Neural progenitor cell (in vitro differentiated cells): Measurements from ENCODE around the gene DEPDC1B. TPM values are rescaled to one million over a fixed set of nuclear protein-coding genes. Genes with fewer than 3 reads are reported as not detected.
A peak's percentile ranks its signal among the peaks of the same experiment; 100 is the strongest.

Source experiments
- DNase-seq: peaks from one replicate; pipeline ENCODE4 v3.0.0-alpha.2; 2016; ENCODE audit warnings: low spot score
- H2AFZ ChIP-seq: fragments of 200-600 bp; sonication (generic); replicated peaks from 2 replicates; pipeline ENCODE4 v1.6.1; 2016; ENCODE audit warnings: antibody characterized with exemption
- H3F3A ChIP-seq: fragments of 200-600 bp; sonication (generic); 2 replicates; pipeline ENCODE4 v1.6.1; 2016; ENCODE audit warnings: antibody characterized with exemption, low read depth
- H3K27ac ChIP-seq: fragments of 200-600 bp; sonication (generic); 2 replicates; pipeline ENCODE4 v1.5.1; 2016; ENCODE audit warnings: mild to moderate bottlenecking
- H3K27me3 ChIP-seq: fragments of 200-600 bp; sonication (generic); 2 replicates; pipeline ENCODE4 v1.6.1; 2016; ENCODE audit warnings: mild to moderate bottlenecking, moderate library complexity
- H3K36me3 ChIP-seq: fragments of 200-600 bp; sonication (generic); 2 replicates; pipeline ENCODE4 v1.5.1; 2016
- H3K4me1 ChIP-seq: fragments of 200-600 bp; sonication (generic); 2 replicates; pipeline ENCODE4 v1.6.1; 2016; ENCODE audit warnings: mixed run types
- H3K4me2 ChIP-seq: fragments of 200-600 bp; sonication (generic); 2 replicates; pipeline ENCODE4 v1.6.1; 2016
- H3K4me3 ChIP-seq: fragments of 200-600 bp; sonication (generic); 2 replicates; pipeline ENCODE4 v1.5.1; 2016
- H3K79me2 ChIP-seq: fragments of 200-600 bp; sonication (generic); 2 replicates; pipeline ENCODE4 v1.6.1; 2016; ENCODE audit warnings: low read depth
- H3K9ac ChIP-seq: fragments of 200-600 bp; sonication (generic); 2 replicates; pipeline ENCODE4 v1.6.1; 2016
- H3K9me3 ChIP-seq: fragments of 200-600 bp; sonication (generic); 2 replicates; pipeline ENCODE4 v1.5.1; 2016; ENCODE audit warnings: low read depth
- H4K20me1 ChIP-seq: fragments of 200-600 bp; sonication (generic); 2 replicates; pipeline ENCODE4 v1.6.1; 2016; ENCODE audit warnings: low read depth
- H3K27ac Mint-ChIP-seq: 3 replicates; pipeline ENCODE4 v1.8.0; 2021; ENCODE audit warnings: mixed read lengths
- H3K27me3 Mint-ChIP-seq: 2 replicates; pipeline ENCODE4 v1.8.0; 2022; ENCODE audit warnings: low read depth, mild to moderate bottlenecking, inconsistent platforms, moderate library complexity, mixed read lengths; ENCODE audit not compliant: insufficient read depth
- H3K36me3 Mint-ChIP-seq: 3 replicates; pipeline ENCODE4 v1.8.0; 2021; ENCODE audit warnings: mixed read lengths
- H3K4me1 Mint-ChIP-seq: 3 replicates; pipeline ENCODE4 v1.8.0; 2021; ENCODE audit warnings: mixed read lengths
- H3K4me3 Mint-ChIP-seq: 3 replicates; pipeline ENCODE4 v1.8.0; 2021; ENCODE audit warnings: mild to moderate bottlenecking, moderate library complexity, mixed read lengths
- H3K9me3 Mint-ChIP-seq: 3 replicates; pipeline ENCODE4 v1.8.0; 2020; ENCODE audit warnings: mixed read lengths
- EZH2 ChIP-seq: fragments of 200-600 bp; sonication (generic); IDR thresholded peaks from 2 replicates; pipeline ENCODE4 v1.6.1; 2017; ENCODE audit warnings: antibody characterized with exemption, mild to moderate bottlenecking, moderate library complexity
- EZH2phosphoT487 ChIP-seq: fragments of 200-600 bp; sonication (generic); IDR thresholded peaks from 2 replicates; pipeline ENCODE4 v1.6.1; 2017; ENCODE audit warnings: antibody characterized with exemption
- total RNA-seq: library from RNA; depleted of rRNA; stranded (reverse); fragments of >200 nt; gene quantifications from 2 replicates; pipeline ENCODE4 v1.2.3, GENCODE V29; 2015; ENCODE audit warnings: low replicate concordance
- TF ChIP-seq, protein P1 (sequence below): fragments of 200-600 bp; sonication (generic); IDR thresholded peaks from 2 replicates; pipeline ENCODE4 v1.5.1; 2017; ENCODE audit warnings: antibody characterized with exemption, mild to moderate bottlenecking

DEPDC1B gene
- total RNA-seq, 1 donor from 2014 or later, result 142 TPM

DNA sequence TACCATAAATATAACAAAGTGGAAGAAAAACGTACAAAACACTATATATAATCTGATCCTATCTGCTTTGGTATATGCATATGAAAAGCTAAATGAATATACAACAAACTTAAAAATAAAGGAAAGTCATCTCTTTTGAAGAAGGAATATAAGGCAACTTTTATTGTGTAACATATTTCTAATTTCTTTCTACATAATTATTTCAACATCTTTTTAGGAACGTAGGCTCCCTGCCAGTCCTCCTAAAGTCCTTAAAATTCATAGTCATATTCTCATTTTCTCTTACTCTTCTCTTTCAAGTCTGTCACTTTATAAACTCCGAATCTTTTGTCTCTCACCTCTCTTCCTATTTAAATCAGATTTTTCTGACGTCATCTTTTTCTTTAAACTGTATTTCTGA lies 9.6 kb downstream of the DEPDC1B start:
- Histone ChIP-seq H3K4me3 (no peak overlapping the region), H3K36me3 (peaks cover 33% of the 10 kb centered on the region), H3K9me3 (no peaks in the 10 kb centered on the region), H3F3A (no peaks in the 10 kb centered on the region), H3K4me2 (no peak overlapping the region), H3K27ac (no peak overlapping the region), H4K20me1 (peaks cover 31% of the 10 kb centered on the region), H3K79me2 (peaks cover 100% of the 10 kb centered on the region), H3K9ac (no peak overlapping the region), H2AFZ (no peak overlapping the region), H3K27me3 (no peaks in the 10 kb centered on the region), H3K4me1 (peaks cover 6% of the 10 kb centered on the region)
- peaks cover 52% of the 10 kb centered on the region for H3K36me3 Mint-ChIP-seq
- peaks cover 2% of the 10 kb centered on the region for H3K27me3 Mint-ChIP-seq
- no peak overlapping the region for H3K4me3 Mint-ChIP-seq
- no peaks in the 10 kb centered on the region for H3K4me1 Mint-ChIP-seq
- TF ChIP-seq, protein P1, sequence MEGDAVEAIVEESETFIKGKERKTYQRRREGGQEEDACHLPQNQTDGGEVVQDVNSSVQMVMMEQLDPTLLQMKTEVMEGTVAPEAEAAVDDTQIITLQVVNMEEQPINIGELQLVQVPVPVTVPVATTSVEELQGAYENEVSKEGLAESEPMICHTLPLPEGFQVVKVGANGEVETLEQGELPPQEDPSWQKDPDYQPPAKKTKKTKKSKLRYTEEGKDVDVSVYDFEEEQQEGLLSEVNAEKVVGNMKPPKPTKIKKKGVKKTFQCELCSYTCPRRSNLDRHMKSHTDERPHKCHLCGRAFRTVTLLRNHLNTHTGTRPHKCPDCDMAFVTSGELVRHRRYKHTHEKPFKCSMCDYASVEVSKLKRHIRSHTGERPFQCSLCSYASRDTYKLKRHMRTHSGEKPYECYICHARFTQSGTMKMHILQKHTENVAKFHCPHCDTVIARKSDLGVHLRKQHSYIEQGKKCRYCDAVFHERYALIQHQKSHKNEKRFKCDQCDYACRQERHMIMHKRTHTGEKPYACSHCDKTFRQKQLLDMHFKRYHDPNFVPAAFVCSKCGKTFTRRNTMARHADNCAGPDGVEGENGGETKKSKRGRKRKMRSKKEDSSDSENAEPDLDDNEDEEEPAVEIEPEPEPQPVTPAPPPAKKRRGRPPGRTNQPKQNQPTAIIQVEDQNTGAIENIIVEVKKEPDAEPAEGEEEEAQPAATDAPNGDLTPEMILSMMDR, result no peak
- TF ChIP-seq EZH2 (no peak), EZH2phosphoT487 (no peak)
- peaks cover 18% of the 10 kb centered on the region for H3K9me3 Mint-ChIP-seq
- no peak for DNase-seq
- H3K27ac Mint-ChIP-seq, result no peak overlapping the region

DNA sequence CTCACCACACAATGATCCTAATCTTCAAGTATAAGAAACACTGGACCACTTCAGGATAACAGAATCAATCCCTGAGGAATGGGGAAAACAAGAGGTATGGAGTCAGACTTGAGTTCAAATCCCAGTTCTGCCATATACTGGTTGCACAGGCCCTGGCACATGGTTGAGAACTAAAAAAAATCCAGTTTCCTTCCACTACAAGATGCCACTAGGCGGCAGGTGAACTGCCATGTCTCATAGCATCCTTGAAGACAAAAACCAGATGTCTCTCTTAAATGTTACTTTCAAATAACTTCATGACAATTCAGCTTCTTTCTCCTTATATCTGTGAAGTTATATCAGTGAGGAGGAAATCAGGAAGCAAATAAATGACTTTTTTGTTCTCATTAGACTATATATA lies 11.0 kb downstream of the DEPDC1B start:
- Histone ChIP-seq H3K4me1 (peaks cover 8% of the 10 kb centered on the region), H3K9me3 (no peaks in the 10 kb centered on the region), H2AFZ (no peak overlapping the region), H3K4me2 (no peak overlapping the region), H3K27ac (no peak overlapping the region), H3F3A (no peaks in the 10 kb centered on the region), H4K20me1 (peaks cover 38% of the 10 kb centered on the region), H3K4me3 (no peak overlapping the region), H3K36me3 (peaks cover 27% of the 10 kb centered on the region), H3K9ac (no peak overlapping the region), H3K79me2 (peaks cover 100% of the 10 kb centered on the region), H3K27me3 (no peaks in the 10 kb centered on the region)
- no peak for DNase-seq
- peaks cover 54% of the 10 kb centered on the region for H3K36me3 Mint-ChIP-seq
- H3K27me3 Mint-ChIP-seq, result peaks cover 2% of the 10 kb centered on the region
- H3K4me3 Mint-ChIP-seq, result no peak overlapping the region
- TF ChIP-seq EZH2, result no peak
- TF ChIP-seq, protein P1, result no peak
- H3K9me3 Mint-ChIP-seq, result peaks cover 11% of the 10 kb centered on the region
- H3K4me1 Mint-ChIP-seq, result no peaks in the 10 kb centered on the region
- H3K27ac Mint-ChIP-seq, result no peak overlapping the region

GRCh38 chr5:60687927-60688720 lies 11.8 kb downstream of the DEPDC1B start:
- Mint-ChIP-seq H3K4me1 (no peaks in the 10 kb centered on the region), H3K4me3 (no peak overlapping the region), H3K27me3 (peaks cover 1% of the 10 kb centered on the region), H3K9me3 (peaks cover 8% of the 10 kb centered on the region), H3K36me3 (peaks cover 50% of the 10 kb centered on the region), H3K27ac (no peak overlapping the region)
- Histone ChIP-seq H3F3A (no peaks in the 10 kb centered on the region), H3K9me3 (no peaks in the 10 kb centered on the region), H3K4me2 (no peak overlapping the region), H4K20me1 (peaks cover 38% of the 10 kb centered on the region), H3K27me3 (no peaks in the 10 kb centered on the region), H3K36me3 (peaks cover 21% of the 10 kb centered on the region), H3K9ac (no peak overlapping the region), H3K27ac (no peak overlapping the region), H3K79me2 (peaks cover 100% of the 10 kb centered on the region), H3K4me3 (no peak overlapping the region), H2AFZ (no peak overlapping the region), H3K4me1 (peaks cover 8% of the 10 kb centered on the region)
- peak; percentile 31 for DNase-seq
- TF ChIP-seq, protein P1, result peak; percentile 36
- no peak for TF ChIP-seq EZH2phosphoT487
- no peak for TF ChIP-seq EZH2
